OCI-LY1 (cell line): Measurements from ENCODE around the gene POLE.

Source experiments
- EZH2 ChIP-seq: fragments of 200-600 bp; sonication (generic), shearing (Covaris generic); IDR thresholded peaks from 2 replicates; pipeline ENCODE4 v1.8.0; 2017; ENCODE audit warnings: borderline replicate concordance, mixed run types, mild to moderate bottlenecking, antibody characterized with exemption, low read length, moderate library complexity, mixed read lengths
- TF ChIP-seq, protein P1 (sequence below): fragments of 200-600 bp; sonication (generic), shearing (Covaris generic); IDR thresholded peaks from 2 replicates; pipeline ENCODE4 v1.5.1; 2017; ENCODE audit warnings: mild to moderate bottlenecking, antibody characterized with exemption, low read length, moderate library complexity, mixed read lengths

DNA sequence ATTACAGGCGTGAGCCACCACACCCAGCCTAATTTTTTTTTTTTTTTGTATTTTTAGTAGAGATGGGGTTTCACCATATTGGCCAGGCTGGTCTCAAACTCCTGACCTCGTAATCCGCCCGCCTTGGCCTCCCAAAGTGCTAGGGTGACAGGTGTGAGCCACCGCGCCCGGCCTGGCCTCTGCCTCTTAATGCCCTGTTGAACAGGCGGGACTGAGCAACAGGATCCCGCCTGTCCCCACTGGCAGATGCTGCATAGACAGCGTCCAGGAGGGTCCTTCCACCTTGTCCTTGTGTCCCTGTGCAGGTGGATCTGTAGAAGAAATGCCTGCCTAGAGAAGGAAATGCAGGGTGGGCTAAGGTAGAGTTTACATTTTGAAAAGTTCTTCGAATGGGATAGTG, 29.2 kb upstream of the POLE start:
- TF ChIP-seq, protein P1, sequence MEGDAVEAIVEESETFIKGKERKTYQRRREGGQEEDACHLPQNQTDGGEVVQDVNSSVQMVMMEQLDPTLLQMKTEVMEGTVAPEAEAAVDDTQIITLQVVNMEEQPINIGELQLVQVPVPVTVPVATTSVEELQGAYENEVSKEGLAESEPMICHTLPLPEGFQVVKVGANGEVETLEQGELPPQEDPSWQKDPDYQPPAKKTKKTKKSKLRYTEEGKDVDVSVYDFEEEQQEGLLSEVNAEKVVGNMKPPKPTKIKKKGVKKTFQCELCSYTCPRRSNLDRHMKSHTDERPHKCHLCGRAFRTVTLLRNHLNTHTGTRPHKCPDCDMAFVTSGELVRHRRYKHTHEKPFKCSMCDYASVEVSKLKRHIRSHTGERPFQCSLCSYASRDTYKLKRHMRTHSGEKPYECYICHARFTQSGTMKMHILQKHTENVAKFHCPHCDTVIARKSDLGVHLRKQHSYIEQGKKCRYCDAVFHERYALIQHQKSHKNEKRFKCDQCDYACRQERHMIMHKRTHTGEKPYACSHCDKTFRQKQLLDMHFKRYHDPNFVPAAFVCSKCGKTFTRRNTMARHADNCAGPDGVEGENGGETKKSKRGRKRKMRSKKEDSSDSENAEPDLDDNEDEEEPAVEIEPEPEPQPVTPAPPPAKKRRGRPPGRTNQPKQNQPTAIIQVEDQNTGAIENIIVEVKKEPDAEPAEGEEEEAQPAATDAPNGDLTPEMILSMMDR: no peak
- TF ChIP-seq EZH2: no peak
